ENCODE results near the gene ZFP2.
"Not testable (repeated sequence)": the region's sequence is repeated elsewhere in the genome, so short reads cannot be mapped to it uniquely, and the experiment has no call there.

Gene ZFP2

GRCh38 chr5:178883115-178883694, 12.5 kb upstream of the ZFP2 start:
- H3K4me3 ChIP-seq (ENCODE audit: low read length); H3K27me3 ChIP-seq (ENCODE audit: control insufficient read depth, insufficient read depth, low read length); H3K4me1 ChIP-seq (ENCODE audit: control insufficient read depth, low read depth, low read length); H3K9ac ChIP-seq (ENCODE audit: low read length); H3K27ac ChIP-seq (ENCODE audit: low read length): not testable (repeated sequence)
- H3K9me3 ChIP-seq (ENCODE audit: control insufficient read depth, low read depth, low read length), result peaks cover 73% of the 10 kb centered on the region
- peaks cover 31% of the 10 kb centered on the region for H3K36me3 ChIP-seq (ENCODE audit: control insufficient read depth, low read depth, low read length)

DNA sequence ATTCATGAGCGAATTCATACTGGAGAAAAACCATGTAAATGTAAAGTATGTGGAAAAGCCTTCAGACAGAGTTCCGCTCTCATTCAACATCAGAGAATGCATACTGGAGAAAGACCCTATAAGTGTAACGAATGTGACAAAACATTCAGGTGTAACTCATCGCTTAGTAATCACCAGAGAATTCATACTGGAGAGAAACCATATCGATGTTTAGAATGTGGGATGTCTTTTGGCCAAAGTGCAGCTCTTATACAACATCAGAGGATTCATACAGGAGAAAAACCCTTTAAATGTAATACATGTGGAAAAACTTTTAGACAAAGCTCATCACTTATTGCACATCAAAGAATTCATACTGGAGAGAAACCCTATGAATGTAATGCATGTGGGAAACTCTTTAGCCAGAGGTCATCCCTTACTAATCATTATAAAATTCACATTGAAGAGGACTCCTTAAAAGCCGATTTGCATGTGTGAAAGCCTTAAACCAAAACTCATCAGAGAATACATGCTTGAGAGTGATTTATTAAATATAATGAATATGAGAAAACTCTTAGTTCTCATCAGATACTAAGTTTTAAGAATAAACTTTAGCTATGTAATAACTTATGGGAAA, 11.8 kb upstream of the ZFP2 start:
- H3K27ac ChIP-seq (ENCODE audit: low read length), result no peak overlapping the region
- no peak overlapping the region for H3K9ac ChIP-seq (ENCODE audit: low read length)
- no peaks in the 10 kb centered on the region for H3K27me3 ChIP-seq (ENCODE audit: control insufficient read depth, insufficient read depth, low read length)
- no peaks in the 10 kb centered on the region for H3K4me1 ChIP-seq (ENCODE audit: control insufficient read depth, low read depth, low read length)
- H3K9me3 ChIP-seq (ENCODE audit: control insufficient read depth, low read depth, low read length), result peaks cover 69% of the 10 kb centered on the region
- no peak overlapping the region for H3K4me3 ChIP-seq (ENCODE audit: low read length)
- H3K36me3 ChIP-seq (ENCODE audit: control insufficient read depth, low read depth, low read length), result peaks cover 31% of the 10 kb centered on the region

- H3K9ac ChIP-seq (ENCODE audit: low read length), result no peak overlapping the region
- no peaks in the 10 kb centered on the region for H3K36me3 ChIP-seq (ENCODE audit: control insufficient read depth, low read depth, low read length)
- H3K9me3 ChIP-seq (ENCODE audit: control insufficient read depth, low read depth, low read length), result peaks cover 10% of the 10 kb centered on the region
Measured at GRCh38 chr5:178899289-178899688, 3.6 kb downstream of the ZFP2 start.

GRCh38 chr5:178902849-178903248, 7.1 kb downstream of the ZFP2 start:
- H3K9me3 ChIP-seq (ENCODE audit: control insufficient read depth, low read depth, low read length), result peaks cover 24% of the 10 kb centered on the region
- no peaks in the 10 kb centered on the region for H3K36me3 ChIP-seq (ENCODE audit: control insufficient read depth, low read depth, low read length)
- H3K4me1 ChIP-seq (ENCODE audit: control insufficient read depth, low read depth, low read length), result no peaks in the 10 kb centered on the region

More at GRCh38 chr5:178899289-178899688, 3.6 kb downstream of the ZFP2 start:
- H3K27me3 ChIP-seq (ENCODE audit: control insufficient read depth, insufficient read depth, low read length), result no peaks in the 10 kb centered on the region
- peaks cover 4% of the 10 kb centered on the region for H3K4me1 ChIP-seq (ENCODE audit: control insufficient read depth, low read depth, low read length)
- H3K4me3 ChIP-seq (ENCODE audit: low read length), result no peak overlapping the region
- no peak overlapping the region for H3K27ac ChIP-seq (ENCODE audit: low read length)

DNA sequence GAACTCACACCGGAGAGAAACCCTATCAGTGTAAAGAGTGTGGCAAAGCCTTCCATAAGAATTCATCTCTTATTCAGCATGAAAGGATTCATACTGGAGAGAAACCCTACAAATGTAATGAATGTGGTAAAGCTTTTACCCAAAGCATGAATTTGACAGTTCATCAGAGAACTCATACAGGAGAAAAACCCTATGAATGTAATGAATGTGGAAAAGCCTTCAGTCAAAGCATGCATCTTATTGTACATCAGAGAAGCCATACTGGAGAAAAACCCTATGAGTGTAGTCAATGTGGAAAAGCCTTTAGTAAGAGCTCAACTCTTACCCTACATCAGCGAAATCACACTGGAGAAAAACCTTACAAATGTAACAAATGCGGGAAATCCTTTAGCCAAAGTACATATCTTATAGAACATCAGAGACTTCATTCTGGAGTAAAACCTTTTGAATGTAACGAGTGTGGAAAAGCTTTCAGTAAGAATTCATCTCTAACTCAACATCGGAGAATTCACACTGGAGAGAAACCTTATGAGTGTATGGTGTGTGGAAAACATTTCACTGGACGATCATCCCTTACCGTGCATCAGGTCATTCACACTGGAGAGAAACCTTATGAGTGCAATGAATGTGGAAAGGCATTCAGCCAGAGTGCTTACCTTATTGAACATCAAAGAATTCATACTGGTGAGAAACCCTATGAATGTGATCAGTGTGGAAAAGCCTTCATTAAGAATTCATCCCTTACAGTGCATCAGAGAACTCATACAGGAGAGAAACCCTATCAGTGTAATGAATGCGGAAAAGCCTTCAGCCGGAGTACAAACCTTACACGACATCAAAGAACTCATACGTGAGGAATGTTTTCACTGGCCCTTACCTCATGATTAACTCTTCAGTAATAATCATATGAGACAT, 36.4 kb downstream of the ZFP2 start:
- no peak overlapping the region for H3K9ac ChIP-seq (ENCODE audit: low read length)
- no peaks in the 10 kb centered on the region for H3K36me3 ChIP-seq (ENCODE audit: control insufficient read depth, low read depth, low read length)
- no peak overlapping the region for H3K4me3 ChIP-seq (ENCODE audit: low read length)
- H3K27me3 ChIP-seq (ENCODE audit: control insufficient read depth, insufficient read depth, low read length), result no peaks in the 10 kb centered on the region
- no peaks in the 10 kb centered on the region for H3K4me1 ChIP-seq (ENCODE audit: control insufficient read depth, low read depth, low read length)
- peaks cover 85% of the 10 kb centered on the region for H3K9me3 ChIP-seq (ENCODE audit: control insufficient read depth, low read depth, low read length)
- no peak overlapping the region for H3K27ac ChIP-seq (ENCODE audit: low read length)

More at GRCh38 chr5:178902849-178903248, 7.1 kb downstream of the ZFP2 start:
- no peak overlapping the region for H3K27ac ChIP-seq (ENCODE audit: low read length)
- H3K4me3 ChIP-seq (ENCODE audit: low read length), result no peak overlapping the region
- no peaks in the 10 kb centered on the region for H3K27me3 ChIP-seq (ENCODE audit: control insufficient read depth, insufficient read depth, low read length)
- no peak overlapping the region for H3K9ac ChIP-seq (ENCODE audit: low read length)

- Histone ChIP-seq H3K27ac (ENCODE audit: low read length) (no peak within 1 kb of the TSS), H3K36me3 (ENCODE audit: control insufficient read depth, low read depth, low read length) (no peaks in the 10 kb centered on the region), H3K9me3 (ENCODE audit: control insufficient read depth, low read depth, low read length) (peaks cover 42% of the 10 kb centered on the region), H3K4me3 (ENCODE audit: low read length) (peak within 1 kb of the TSS; percentile 73), H3K27me3 (ENCODE audit: control insufficient read depth, insufficient read depth, low read length) (no peaks in the 10 kb centered on the region), H3K4me1 (ENCODE audit: control insufficient read depth, low read depth, low read length) (no peaks in the 10 kb centered on the region), H3K9ac (ENCODE audit: low read length) (peak within 1 kb of the TSS; percentile 52)
Measured at GRCh38 chr5:178940569-178941360, 45.1 kb downstream of the ZFP2 start, which contains the start of gene ZNF454. Gene ZNF454 (plus strand): TSS chr5:178941198. CDS start chr5:178942792, 1,594 bp downstream.

DNA sequence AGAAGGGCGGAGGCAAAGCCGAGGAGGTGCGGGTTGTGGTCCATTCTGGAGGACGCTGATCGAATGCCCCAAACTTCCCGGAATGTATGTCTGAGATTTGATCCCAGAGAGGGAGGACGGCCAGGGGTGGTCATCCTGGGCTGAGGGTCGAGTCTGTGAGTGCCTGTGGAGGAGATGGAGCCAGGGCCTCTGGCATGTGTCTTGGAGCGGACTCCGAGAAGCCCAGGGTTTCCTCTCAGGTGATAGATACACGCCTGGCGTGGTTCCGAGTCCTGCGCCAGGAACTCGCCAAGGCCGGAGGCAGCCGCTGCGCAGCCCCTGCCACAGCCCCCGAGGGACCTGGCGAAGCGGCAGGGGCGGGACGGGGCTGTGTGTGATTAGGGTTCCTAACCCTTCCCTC, 45.6 kb downstream of the ZFP2 start:
- H3K4me3 ChIP-seq (ENCODE audit: low read length), result peak overlapping the region; percentile 73

GRCh38 chr5:178965465-178966055, 69.8 kb downstream of the ZFP2 start:
- Histone ChIP-seq H3K4me3 (ENCODE audit: low read length) (no peak overlapping the region), H3K4me1 (ENCODE audit: control insufficient read depth, low read depth, low read length) (no peaks in the 10 kb centered on the region), H3K36me3 (ENCODE audit: control insufficient read depth, low read depth, low read length) (peaks cover 7% of the 10 kb centered on the region), H3K27me3 (ENCODE audit: control insufficient read depth, insufficient read depth, low read length) (no peaks in the 10 kb centered on the region), H3K9ac (ENCODE audit: low read length) (no peak overlapping the region), H3K27ac (ENCODE audit: low read length) (no peak overlapping the region), H3K9me3 (ENCODE audit: control insufficient read depth, low read depth, low read length) (peaks cover 74% of the 10 kb centered on the region)

More for the DNA sequence above, 45.6 kb downstream of the ZFP2 start:
- Histone ChIP-seq H3K4me1 (ENCODE audit: control insufficient read depth, low read depth, low read length) (no peaks in the 10 kb centered on the region), H3K9me3 (ENCODE audit: control insufficient read depth, low read depth, low read length) (peaks cover 36% of the 10 kb centered on the region), H3K36me3 (ENCODE audit: control insufficient read depth, low read depth, low read length) (no peaks in the 10 kb centered on the region), H3K27ac (ENCODE audit: low read length) (no peak overlapping the region), H3K27me3 (ENCODE audit: control insufficient read depth, insufficient read depth, low read length) (no peaks in the 10 kb centered on the region), H3K9ac (ENCODE audit: low read length) (peak overlapping the region; percentile 52)

GRCh38 chr5:178981381-178981780, 85.7 kb downstream of the ZFP2 start:
- Histone ChIP-seq H3K27me3 (ENCODE audit: control insufficient read depth, insufficient read depth, low read length) (no peaks in the 10 kb centered on the region), H3K4me3 (ENCODE audit: low read length) (no peak overlapping the region), H3K27ac (ENCODE audit: low read length) (no peak overlapping the region), H3K4me1 (ENCODE audit: control insufficient read depth, low read depth, low read length) (no peaks in the 10 kb centered on the region), H3K9me3 (ENCODE audit: control insufficient read depth, low read depth, low read length) (peaks cover 59% of the 10 kb centered on the region), H3K9ac (ENCODE audit: low read length) (no peak overlapping the region), H3K36me3 (ENCODE audit: control insufficient read depth, low read depth, low read length) (no peaks in the 10 kb centered on the region)
